OCI-LY1 (cell line): ENCODE results near the gene VEZF1.

Source experiments
- H2AFZ ChIP-seq: fragments of 200-600 bp; sonication (generic), shearing (Covaris generic); 2 replicates; pipeline ENCODE4 v1.6.0; 2014; ENCODE audit warnings: antibody characterized with exemption, mild to moderate bottlenecking, low read length
- H3F3A ChIP-seq: fragments of 200-600 bp; sonication (generic), shearing (Covaris generic); 2 replicates; pipeline ENCODE4 v1.6.0; 2014; ENCODE audit warnings: mild to moderate bottlenecking, antibody characterized with exemption, low read length, moderate library complexity; ENCODE audit not compliant: insufficient read depth
- H3K27ac ChIP-seq: fragments of 200-600 bp; sonication (generic); 2 replicates; pipeline ENCODE4 v1.5.1; 2014; ENCODE audit warnings: low read length, mixed run types, mild to moderate bottlenecking, low read depth; ENCODE audit not compliant: poor library complexity, severe bottlenecking
- H3K27me3 ChIP-seq: fragments of 200-600 bp; sonication (generic); 2 replicates; pipeline ENCODE4 v1.6.0; 2014; ENCODE audit warnings: antibody characterized with exemption, mild to moderate bottlenecking, low read length, moderate library complexity; ENCODE audit not compliant: insufficient read depth
- H3K36me3 ChIP-seq: fragments of 200-600 bp; sonication (generic); 2 replicates; pipeline ENCODE4 v1.6.1; 2014; ENCODE audit warnings: mild to moderate bottlenecking, antibody characterized with exemption, low read length, moderate library complexity, mixed read lengths; ENCODE audit not compliant: insufficient read depth
- H3K4me1 ChIP-seq: fragments of 200-600 bp; sonication (generic); 2 replicates; pipeline ENCODE4 v1.5.1; 2014; ENCODE audit warnings: mild to moderate bottlenecking, low read length, moderate library complexity; ENCODE audit not compliant: insufficient read depth, severe bottlenecking
- H3K4me2 ChIP-seq: fragments of 200-600 bp; sonication (generic), shearing (Covaris generic); 2 replicates; pipeline ENCODE4 v1.6.1; 2014; ENCODE audit warnings: low read length
- H3K4me3 ChIP-seq: fragments of 200-600 bp; sonication (generic); 2 replicates; pipeline ENCODE4 v1.5.1; 2014; ENCODE audit warnings: low read length, low read depth, mild to moderate bottlenecking, mixed read lengths; ENCODE audit not compliant: poor library complexity, severe bottlenecking
- H3K79me2 ChIP-seq: fragments of 200-600 bp; shearing (Covaris generic); 2 replicates; pipeline ENCODE4 v1.6.1; 2016; ENCODE audit warnings: mixed run types, low read length, mixed read lengths; ENCODE audit not compliant: insufficient read depth
- H3K9ac ChIP-seq: fragments of 200-600 bp; sonication (generic), shearing (Covaris generic); 2 replicates; pipeline ENCODE4 v1.6.1; 2014; ENCODE audit warnings: mild to moderate bottlenecking, low read length, mixed read lengths
- H3K9me2 ChIP-seq: fragments of 200-600 bp; sonication (generic), shearing (Covaris generic); 2 replicates; pipeline ENCODE4 v1.6.1; 2014; ENCODE audit warnings: low read depth, mild to moderate bottlenecking, low read length, mixed read lengths
- H3K9me3 ChIP-seq: fragments of 200-600 bp; shearing (Covaris generic); 2 replicates; pipeline ENCODE4 v1.6.1; 2014; ENCODE audit warnings: low read length, mixed read lengths
- H4K20me1 ChIP-seq: fragments of 200-600 bp; sonication (generic), shearing (Covaris generic); 2 replicates; pipeline ENCODE4 v1.6.0; 2016; ENCODE audit warnings: mild to moderate bottlenecking, low read length; ENCODE audit not compliant: insufficient read depth
- CTCF ChIP-seq: fragments of 200-600 bp; sonication (generic), shearing (Covaris generic); IDR thresholded peaks from 2 replicates; pipeline ENCODE4 v1.5.1; 2017; ENCODE audit warnings: mild to moderate bottlenecking, antibody characterized with exemption, low read length, moderate library complexity, mixed read lengths
- EZH2 ChIP-seq: fragments of 200-600 bp; sonication (generic), shearing (Covaris generic); IDR thresholded peaks from 2 replicates; pipeline ENCODE4 v1.8.0; 2017; ENCODE audit warnings: borderline replicate concordance, mixed run types, mild to moderate bottlenecking, antibody characterized with exemption, low read length, moderate library complexity, mixed read lengths

Gene VEZF1

GRCh38 chr17:57972151-57972550, 15.9 kb downstream of the VEZF1 start:
- H3K36me3 ChIP-seq = peaks cover 44% of the 10 kb centered on the region
- TF ChIP-seq EZH2 = no peak
- no peak for TF ChIP-seq CTCF
- no peaks in the 10 kb centered on the region for H3K4me1 ChIP-seq
- no peaks in the 10 kb centered on the region; the same call in 1 of the 2 replicates for H3K27me3 ChIP-seq
- H3K4me2 ChIP-seq = no peak overlapping the region
- H4K20me1 ChIP-seq = 0 out of 2 replicates have a peak, but pooled peaks cover 2% of the 10 kb centered on the region
- H2AFZ ChIP-seq = no peak overlapping the region
- no peak overlapping the region for H3K9ac ChIP-seq
- no peaks in the 10 kb centered on the region for H3K9me3 ChIP-seq
- H3K79me2 ChIP-seq = no peaks in the 10 kb centered on the region
- no peaks in the 10 kb centered on the region for H3F3A ChIP-seq
- no peak overlapping the region for H3K4me3 ChIP-seq
- H3K27ac ChIP-seq = no peak overlapping the region
- H3K9me2 ChIP-seq = no peaks in the 10 kb centered on the region

GRCh38 chr17:57971572-57971971, 16.5 kb downstream of the VEZF1 start:
- peaks cover 38% of the 10 kb centered on the region for H3K36me3 ChIP-seq
- no peaks in the 10 kb centered on the region for H3F3A ChIP-seq
- H3K79me2 ChIP-seq = no peaks in the 10 kb centered on the region
- no peak overlapping the region for H3K27ac ChIP-seq
- TF ChIP-seq EZH2 (no peak), CTCF (no peak)
- H3K9me3 ChIP-seq = no peaks in the 10 kb centered on the region
- H3K4me3 ChIP-seq = no peak overlapping the region
- H3K9me2 ChIP-seq = no peaks in the 10 kb centered on the region
- 0 out of 2 replicates have a peak, but pooled peaks cover 2% of the 10 kb centered on the region for H4K20me1 ChIP-seq
- H3K4me1 ChIP-seq = no peaks in the 10 kb centered on the region
- no peak overlapping the region for H3K9ac ChIP-seq
- no peak overlapping the region for H3K4me2 ChIP-seq
- H2AFZ ChIP-seq = no peak overlapping the region
- H3K27me3 ChIP-seq = no peaks in the 10 kb centered on the region; the same call in 1 of the 2 replicates

- TF ChIP-seq CTCF = no peak
- no peak for TF ChIP-seq EZH2
- Histone ChIP-seq H3F3A (no peaks in the 10 kb centered on the region), H3K4me2 (no peak overlapping the region), H2AFZ (no peak overlapping the region), H4K20me1 (0 out of 2 replicates have a peak, but pooled peaks cover 2% of the 10 kb centered on the region), H3K9ac (no peak overlapping the region), H3K4me3 (no peak overlapping the region), H3K4me1 (no peaks in the 10 kb centered on the region), H3K79me2 (no peaks in the 10 kb centered on the region), H3K36me3 (peaks cover 29% of the 10 kb centered on the region), H3K9me3 (no peaks in the 10 kb centered on the region), H3K27ac (no peak overlapping the region), H3K27me3 (peaks cover 2% of the 10 kb centered on the region; the same call in 1 of the 2 replicates), H3K9me2 (no peaks in the 10 kb centered on the region)
Measured at GRCh38 chr17:57970710-57971109, 17.3 kb downstream of the VEZF1 start.
